K562 (cell line): ENCODE results near the gene ZAP70. TPM values are rescaled to one million over a fixed set of nuclear protein-coding genes. Genes with fewer than 3 reads are reported as not detected.
A peak's percentile ranks its signal among the peaks of the same experiment; 100 is the strongest.

Source experiments
- ATAC-seq: fragments of 200-7000 bp; cut with Tn5 transposase; 3 replicates; pipeline ENCODE4 v1.9.1; 2020; ENCODE audit warnings: moderate library complexity
- BruUV-seq: library from RNA; stranded (reverse); fragments of 400-500 nt; replicated peaks from 2 replicates; lab custom pipeline; 2021; lab: Mats Ljungman, UMichigan
- CTCF ChIA-PET: fragments of 300-600 bp; formaldehyde crosslinking; extraction: SDS; loops from one replicate; lab custom pipeline; 2021; ENCODE audit warnings: low intra/inter-chr PET ratio; lab: Yijun Ruan, JAX
- POLR2A ChIA-PET: fragments of 300-600, 350-650 bp; sonication (Branson Sonifier 250); formaldehyde crosslinking; extraction: SDS; loops from one replicate; lab custom pipeline; 2021; ENCODE audit warnings: antibody characterized with exemption, inconsistent platforms; lab: Yijun Ruan, JAX
- DNase-seq, 4 experiments: peaks; one replicate each; pipeline versions ENCODE4 v3.0.0 to v3.0.0-alpha.2; 2011 to 2018; ENCODE audit warnings: low spot score in 3 of 4, mixed read lengths in 3 of 4; ENCODE audit errors: extremely low read depth in 1 of 4
- FAIRE-seq: peaks from 2 replicates; lab custom pipeline; 2011; peaks lifted over from hg19 to GRCh38; lab: Jason Lieb, UNC
- H2AFZ ChIP-seq: 2 replicates; pipeline ENCODE4 v1.6.0; 2011; ENCODE audit warnings: low read depth, low read length, control low read depth, inconsistent platforms
- H3K27ac ChIP-seq: fragments of 200-600 bp; 3 replicates; pipeline ENCODE4 v1.8.0; 2011; ENCODE audit warnings: low read depth, mild to moderate bottlenecking, control low read depth, inconsistent platforms, low read length, moderate library complexity, mixed read lengths; ENCODE audit errors: extremely low read depth
- H3K27me3 ChIP-seq, 2 experiments: fragments of 300-600 bp in 1 of 2; 2 replicates in 1 of 2; 3 replicates in 1 of 2; pipeline versions ENCODE4 v1.6.0 to v1.8.0; 2011; ENCODE audit warnings: inconsistent platforms in 2 of 2, low read length in 2 of 2, mild to moderate bottlenecking in 1 of 2, mixed read lengths in 1 of 2, moderate library complexity in 1 of 2; ENCODE audit not compliant: control insufficient read depth in 2 of 2, insufficient read depth in 2 of 2
- H3K36me3 ChIP-seq: fragments of 300-600 bp; 3 replicates; pipeline ENCODE4 v1.8.0; 2011; ENCODE audit warnings: mild to moderate bottlenecking, low read length, inconsistent platforms; ENCODE audit not compliant: control insufficient read depth, insufficient read depth
- H3K4me1 ChIP-seq, 2 experiments: fragments of 200-600 bp in 1 of 2; replicated peaks in 1 of 2; 2 replicates in 1 of 2; 3 replicates in 1 of 2; pipeline versions ENCODE4 v1.5.1 to v1.8.0; 2011; ENCODE audit warnings: inconsistent platforms in 2 of 2, low read length in 2 of 2, mild to moderate bottlenecking in 1 of 2, mixed read lengths in 1 of 2, moderate library complexity in 1 of 2; ENCODE audit not compliant: control insufficient read depth in 2 of 2, insufficient read depth in 2 of 2
- H3K4me2 ChIP-seq: 2 replicates; pipeline ENCODE4 v1.6.1; 2011; ENCODE audit warnings: low read length, control low read depth, inconsistent platforms, mixed read lengths; ENCODE audit not compliant: insufficient read depth
- H3K4me3 ChIP-seq: fragments of 200-600 bp; sonication (generic), shearing (Covaris generic); 2 replicates; pipeline ENCODE4 v1.5.1; 2016; ENCODE audit warnings: control low read depth, inconsistent platforms
- H3K79me2 ChIP-seq: fragments of 200-600 bp; 3 replicates; pipeline ENCODE4 v1.8.0; 2011; ENCODE audit warnings: low read length, inconsistent platforms; ENCODE audit not compliant: control insufficient read depth, insufficient read depth
- H3K9ac ChIP-seq, 2 experiments: 2 replicates each; pipeline versions ENCODE4 v1.6.0 to v1.6.1; 2011; ENCODE audit warnings: low read depth in 2 of 2, low read length in 2 of 2, control low read depth in 1 of 2, inconsistent platforms in 1 of 2, mild to moderate bottlenecking in 1 of 2, mixed read lengths in 1 of 2; ENCODE audit not compliant: insufficient read depth in 1 of 2
- H3K9me1 ChIP-seq: one replicate; pipeline ENCODE4 v1.6.0; 2011; ENCODE audit warnings: inconsistent platforms, mild to moderate bottlenecking, low read length, moderate library complexity; ENCODE audit not compliant: control insufficient read depth, insufficient read depth
- H3K9me3 ChIP-seq: replicated peaks from 2 replicates; pipeline ENCODE4 v1.5.1; 2011; ENCODE audit warnings: low read depth, low read length, inconsistent platforms; ENCODE audit not compliant: control insufficient read depth, insufficient read depth
- H4K20me1 ChIP-seq: replicated peaks from 2 replicates; pipeline ENCODE4 v1.6.1; 2011; ENCODE audit warnings: low read length, inconsistent platforms, mixed read lengths; ENCODE audit not compliant: control insufficient read depth, insufficient read depth
- BRD4 ChIP-seq: fragments of 200-600 bp; sonication (generic); IDR thresholded peaks from 2 replicates; pipeline ENCODE4 v1.6.1; 2017; ENCODE audit warnings: inconsistent platforms
- CBX8 ChIP-seq: fragments of 200-600 bp; sonication (generic); IDR thresholded peaks from 2 replicates; pipeline ENCODE4 v1.6.1; 2012; ENCODE audit warnings: borderline replicate concordance, mixed run types, low read depth, mild to moderate bottlenecking, moderate library complexity, mixed read lengths, low read length, control low read depth, inconsistent platforms; ENCODE audit not compliant: poor library complexity, severe bottlenecking; ENCODE audit errors: extremely low read depth
- CC2D1A ChIP-seq: fragments of 450-650 bp; IDR thresholded peaks from 2 replicates; pipeline ENCODE4 v1.6.1; 2017; ENCODE audit warnings: mild to moderate bottlenecking
- CHAMP1 ChIP-seq: fragments of 450-650 bp; IDR thresholded peaks from 2 replicates; pipeline ENCODE4 v1.6.1; 2016; ENCODE audit warnings: mild to moderate bottlenecking
- CHD4 ChIP-seq: fragments of 200-600 bp; sonication (generic); IDR thresholded peaks from 3 replicates; pipeline ENCODE4 v1.6.1; 2012; ENCODE audit warnings: low read depth, mild to moderate bottlenecking, mixed read lengths, low read length, inconsistent platforms; ENCODE audit not compliant: insufficient read depth, insufficient replicate concordance, poor library complexity, severe bottlenecking
- CREB3 ChIP-seq: fragments of 450-650 bp; conservative IDR thresholded peaks from 2 replicates; pipeline ENCODE4 v1.6.1; 2016; ENCODE audit warnings: missing genetic modification characterization, low read depth, mild to moderate bottlenecking, missing compliant biosample characterization, moderate library complexity
- ELF1 ChIP-seq: fragments of 200-800 bp; sonication (Bioruptor generic); IDR thresholded peaks from 2 replicates; pipeline ENCODE4 v1.6.1; 2016; ENCODE audit warnings: missing genetic modification characterization, missing compliant biosample characterization
- ESRRB ChIP-seq: fragments of 250-450 bp; sonication (Bioruptor Pico); IDR thresholded peaks from 2 replicates; pipeline ENCODE4 v1.5.0; 2020; ENCODE audit warnings: mild to moderate bottlenecking, moderate library complexity, borderline replicate concordance
- HNRNPUL1 ChIP-seq: fragments of 200-400 bp; formaldehyde crosslinking; IDR thresholded peaks from 2 replicates; pipeline ENCODE4 v1.6.1; 2017; ENCODE audit warnings: low read length
- KAT8 ChIP-seq: fragments of 450-650 bp; IDR thresholded peaks from 2 replicates; pipeline ENCODE4 v1.6.1; 2016; ENCODE audit warnings: low read depth, mild to moderate bottlenecking
- NRF1 ChIP-seq, 2 experiments: fragments of 450-650 bp; IDR thresholded peaks in 1 of 2; conservative IDR thresholded peaks in 1 of 2; 2 replicates each; pipeline ENCODE4 v1.6.1; 2014; ENCODE audit warnings: mild to moderate bottlenecking in 2 of 2
- POLR3G ChIP-seq: IDR thresholded peaks from 2 replicates; pipeline ENCODE4 v1.6.1; 2011; ENCODE audit not compliant: insufficient read length, insufficient replicate concordance; ENCODE audit errors: extremely low read depth
- SIN3A ChIP-seq, 2 experiments: fragments of 150-350 bp in 1 of 2; IDR thresholded peaks; 2 replicates each; pipeline ENCODE4 v1.6.1; 2011 to 2016; ENCODE audit warnings: borderline replicate concordance in 2 of 2, low read depth in 2 of 2, low read length in 2 of 2, mild to moderate bottlenecking in 2 of 2, moderate library complexity in 2 of 2; ENCODE audit not compliant: control insufficient read depth in 1 of 2
- ZBTB43 ChIP-seq: sonication (generic); formaldehyde crosslinking; IDR thresholded peaks from 2 replicates; pipeline ENCODE4 v1.8.0; 2023; ENCODE audit warnings: mild to moderate bottlenecking, missing genetic modification reagents
- ZKSCAN1 ChIP-seq: fragments of 150-350 bp; IDR thresholded peaks from 2 replicates; pipeline ENCODE4 v1.6.1; 2016; ENCODE audit warnings: low read depth, low read length
- ZNF239 ChIP-seq: fragments of 250-450 bp; sonication (Bioruptor Pico); IDR thresholded peaks from 2 replicates; pipeline ENCODE4 v1.4.0; 2020; ENCODE audit warnings: mild to moderate bottlenecking
- ZNF311 ChIP-seq: fragments of 250-450 bp; sonication (Bioruptor Pico); IDR thresholded peaks from 2 replicates; pipeline ENCODE4 v1.4.0; 2020; ENCODE audit warnings: mild to moderate bottlenecking, moderate library complexity
- ZNF324 ChIP-seq: fragments of 250-450 bp; sonication (Bioruptor Pico); IDR thresholded peaks from 2 replicates; pipeline ENCODE4 v1.4.0; 2020; ENCODE audit warnings: mild to moderate bottlenecking
- ZNF644 ChIP-seq: fragments of 200-800 bp; sonication (Bioruptor generic); IDR thresholded peaks from 2 replicates; pipeline ENCODE4 v1.6.1; 2016; ENCODE audit warnings: low read depth, missing genetic modification characterization, missing compliant biosample characterization
- WGBS: fragments of 100-300 bp; shearing (Covaris generic); methylation state at CpG from one replicate; pipeline ENCODE4 v1.1.6; 2016; ENCODE audit warnings: low coverage, mixed read lengths; ENCODE audit not compliant: insufficient coverage; ENCODE audit errors: missing lambda C conversion rate; 5-methylcytosine and 5-hydroxymethylcytosine counted together
- in situ Hi-C: fragments of 300-500 bp; cut with MboI; formaldehyde crosslinking; loops from 4 replicates; pipeline ENCODE4 v1.15.0; 2018; ENCODE audit warnings: inconsistent platforms, mixed read lengths
- intact Hi-C: fragments of 100-400 bp; cut with micrococcal nuclease; formaldehyde crosslinking; loops from 2 replicates; pipeline ENCODE4 v1.14.2; 2022
- polyA plus RNA-seq, 8 experiments: library from polyadenylated mRNA; depleted of rRNA in 4 of 8; stranded (reverse) in 5 of 8; unstranded in 3 of 8; fragments of >200 nt; fragmentation: Nextera tagmentation in 2 of 8; fragmentation: Illumina TruSeq in 1 of 8; extraction: Ambion mirVana in 2 of 8; extraction: Trizol in 1 of 8; gene quantifications; 2 replicates each; pipeline versions ENCODE4 v1.2.1 to v1.2.3, GENCODE V29; 2011 to 2014; ENCODE audit warnings: inconsistent platforms in 1 of 8, missing spikeins in 1 of 8
- total RNA-seq, 7 experiments: library from RNA; depleted of rRNA in 6 of 7; stranded (reverse); fragments of >200 nt in 6 of 7; fragmentation: Illumina TruSeq in 2 of 7; extraction: Trizol in 2 of 7; gene quantifications; 2 replicates each; pipeline versions ENCODE4 v1.2.1 to v1.2.3, GENCODE V29; 2011 to 2021; ENCODE audit warnings: low replicate concordance in 1 of 7

The ZAP70 gene
- total and polyA plus RNA-seq, 9 of the 15 experiments (the other 6 are each of a cell fraction or from before 2014, with no cell fraction given), result 0.06 to 0.80 (median 0.21) TPM; not detected in 1

- peak overlapping the region in 1 of 2 experiments; percentile 56; a peak in 1 of 4 replicates for H3K9ac ChIP-seq
- no peak overlapping the region for H3K4me2 ChIP-seq
- no peak for FAIRE-seq
- H3K79me2 ChIP-seq, result no peaks in the 10 kb centered on the region
- WGBS, result 0% methylated on average over 3 of the region's 3 CpGs
- no peak overlapping the region for H3K4me3 ChIP-seq
- H4K20me1 ChIP-seq, result peaks cover 4% of the 10 kb centered on the region; the same call in 1 of the 2 replicates
- ATAC-seq, result peak; percentile 9; the same call in 1 of the 3 replicates
- H3K4me1 ChIP-seq, result peaks cover 3 to 26% of the 10 kb centered on the region in 2 experiments; a peak in 4 of 5 replicates
- no peaks in the 10 kb centered on the region for H3K9me1 ChIP-seq
- BruUV-seq, result no TSS peak
- H3K27me3 ChIP-seq, result peaks cover 0 to 10% of the 10 kb centered on the region in 2 experiments; a peak in 2 of 5 replicates
- in situ Hi-C loops, result no loop called here
- no peaks in the 10 kb centered on the region for H3K36me3 ChIP-seq
- ChIA-PET CTCF (no interaction called here), POLR2A (interaction anchor here (0.6 to 1.7 kb wide), 3 partner anchors 18 to 58 kb away, joined by 3 to 4 read pairs (median 3); partner anchors contain the start of gene ACTR1B)
- intact Hi-C loops, result no loop called here
- H2AFZ ChIP-seq, result peak overlapping the region; percentile 68
- no peak overlapping the region for H3K27ac ChIP-seq
- DNase-seq, result no peak
- no peaks in the 10 kb centered on the region for H3K9me3 ChIP-seq
- TF ChIP-seq ZKSCAN1, result no peak
- no peak for TF ChIP-seq ESRRB (CRISPR knock-in tag)
- TF ChIP-seq NRF1 (conservative IDR thresholded peaks at IDR 0.05 in 1 of 2, IDR thresholded peaks at IDR 0.05 in 1 of 2), result no peak
- TF ChIP-seq CHD4, result no peak
- TF ChIP-seq KAT8, result no peak
- TF ChIP-seq CHAMP1, result no peak
- no peak for TF ChIP-seq BRD4
- TF ChIP-seq HNRNPUL1, result no peak
- no peak for TF ChIP-seq ZNF311 (CRISPR knock-in tag)
- TF ChIP-seq CBX8, result no peak
- TF ChIP-seq ELF1, result no peak
- TF ChIP-seq POLR3G, result no peak
- TF ChIP-seq ZNF324 (CRISPR knock-in tag), result no peak
- TF ChIP-seq ZNF239, result no peak
- no peak for TF ChIP-seq CC2D1A
- no peak for TF ChIP-seq ZBTB43 (CRISPR knock-in tag)
- no peak for TF ChIP-seq CREB3 (tag)
- TF ChIP-seq SIN3A (IDR thresholded peaks at IDR 0.05; ENCODE audit: borderline replicate concordance in 2 of 2, control insufficient read depth in 1 of 2, low read depth in 2 of 2, low read length in 2 of 2), result no peak
- no peak for TF ChIP-seq ZNF644 (tag)
These were observed 4.2 kb downstream of the ZAP70 start for GRCh38 chr2:97717613-97717995.
